Measurements from ENCODE around the gene PARD3. TPM values are rescaled to one million over a fixed set of nuclear protein-coding genes. Genes with fewer than 3 reads are reported as not detected.
A peak's percentile ranks its signal among the peaks of the same experiment; 100 is the strongest.

The PARD3 gene
- total RNA-seq, 1 donor from 2014 or later: 37.5 TPM

GRCh38 chr10:34786464-34786863, 28.6 kb downstream of the PARD3 start:
- intact Hi-C loops (cut with DNase I): no loop called here
- H3K9me3 ChIP-seq: no peaks in the 10 kb centered on the region
- TF ChIP-seq, protein P1, sequence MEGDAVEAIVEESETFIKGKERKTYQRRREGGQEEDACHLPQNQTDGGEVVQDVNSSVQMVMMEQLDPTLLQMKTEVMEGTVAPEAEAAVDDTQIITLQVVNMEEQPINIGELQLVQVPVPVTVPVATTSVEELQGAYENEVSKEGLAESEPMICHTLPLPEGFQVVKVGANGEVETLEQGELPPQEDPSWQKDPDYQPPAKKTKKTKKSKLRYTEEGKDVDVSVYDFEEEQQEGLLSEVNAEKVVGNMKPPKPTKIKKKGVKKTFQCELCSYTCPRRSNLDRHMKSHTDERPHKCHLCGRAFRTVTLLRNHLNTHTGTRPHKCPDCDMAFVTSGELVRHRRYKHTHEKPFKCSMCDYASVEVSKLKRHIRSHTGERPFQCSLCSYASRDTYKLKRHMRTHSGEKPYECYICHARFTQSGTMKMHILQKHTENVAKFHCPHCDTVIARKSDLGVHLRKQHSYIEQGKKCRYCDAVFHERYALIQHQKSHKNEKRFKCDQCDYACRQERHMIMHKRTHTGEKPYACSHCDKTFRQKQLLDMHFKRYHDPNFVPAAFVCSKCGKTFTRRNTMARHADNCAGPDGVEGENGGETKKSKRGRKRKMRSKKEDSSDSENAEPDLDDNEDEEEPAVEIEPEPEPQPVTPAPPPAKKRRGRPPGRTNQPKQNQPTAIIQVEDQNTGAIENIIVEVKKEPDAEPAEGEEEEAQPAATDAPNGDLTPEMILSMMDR (IDR thresholded peaks at IDR 0.05): no peak
- peaks cover 2 to 11% of the 10 kb centered on the region in 2 donors for H3K4me1 ChIP-seq
- no peak for DNase-seq (ENCODE audit: low spot score in 2 of 2)
- H3K4me3 ChIP-seq: no peak overlapping the region
- H3K36me3 ChIP-seq: no peaks in the 10 kb centered on the region
- no peaks in the 10 kb centered on the region for H3K27me3 ChIP-seq
- H3K27ac ChIP-seq: no peak overlapping the region

- intact Hi-C loops (cut with DNase I): no loop called here
- H3K4me1 ChIP-seq: peaks cover 2 to 23% of the 10 kb centered on the region in 2 donors
- H3K27ac ChIP-seq: peak overlapping the region; percentile 15 to 27
- no peak for DNase-seq (ENCODE audit: low spot score in 2 of 2)
- H3K9me3 ChIP-seq: no peaks in the 10 kb centered on the region
- H3K27me3 ChIP-seq: no peaks in the 10 kb centered on the region
- peak overlapping the region in 1 of 2 donors; percentile 43 for H3K4me3 ChIP-seq
- no peaks in the 10 kb centered on the region for H3K36me3 ChIP-seq
- TF ChIP-seq, protein P1 (IDR thresholded peaks at IDR 0.05): no peak
Measured at GRCh38 chr10:34781711-34782110, 33.4 kb downstream of the PARD3 start.

GRCh38 chr10:34780818-34781380, 34.2 kb downstream of the PARD3 start:
- Histone ChIP-seq H3K36me3 (no peaks in the 10 kb centered on the region), H3K4me1 (peaks cover 2 to 26% of the 10 kb centered on the region in 2 donors)

DNA sequence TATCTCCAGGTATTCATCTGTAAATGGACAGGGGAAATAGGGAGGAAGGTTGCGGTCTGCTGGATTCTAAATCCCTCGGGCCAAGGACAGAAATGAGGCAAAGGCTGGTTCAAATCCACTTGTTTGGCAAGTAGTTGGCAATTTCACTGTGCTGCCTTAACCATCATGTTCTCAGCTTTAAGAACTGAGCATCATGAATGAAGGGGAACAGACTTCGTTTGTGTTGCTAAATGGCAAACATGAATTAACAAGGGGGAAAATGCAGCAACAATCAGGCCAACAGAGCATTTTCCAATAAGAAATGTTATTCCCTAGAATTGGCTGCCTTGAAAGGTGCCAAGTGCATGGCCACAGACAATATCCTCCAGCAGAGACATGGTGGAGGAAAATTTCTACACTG, 36.9 kb downstream of the PARD3 start:
- Histone ChIP-seq H3K4me1 (peaks cover 2 to 26% of the 10 kb centered on the region in 2 donors), H3K27ac (no peak overlapping the region)

More at GRCh38 chr10:34780818-34781380, 34.2 kb downstream of the PARD3 start:
- intact Hi-C loops (cut with DNase I): no loop called here
- Histone ChIP-seq H3K9me3 (no peaks in the 10 kb centered on the region), H3K27ac (peak overlapping the region; percentile 19 to 27), H3K4me3 (peak overlapping the region in 1 of 2 donors; percentile 43), H3K27me3 (no peaks in the 10 kb centered on the region)
- no peak for DNase-seq (ENCODE audit: low spot score in 2 of 2)
- TF ChIP-seq, protein P1 (IDR thresholded peaks at IDR 0.05): no peak

GRCh38 chr10:34776090-34776690, 38.9 kb downstream of the PARD3 start:
- TF ChIP-seq, protein P1 (IDR thresholded peaks at IDR 0.05): no peak
- DNase-seq (ENCODE audit: low spot score in 2 of 2): no peak
- Histone ChIP-seq H3K27me3 (no peaks in the 10 kb centered on the region), H3K36me3 (no peaks in the 10 kb centered on the region), H3K27ac (no peak overlapping the region), H3K4me3 (no peak overlapping the region), H3K9me3 (no peaks in the 10 kb centered on the region), H3K4me1 (peaks cover 0 to 15% of the 10 kb centered on the region in 2 donors)
- intact Hi-C loops (cut with DNase I): no loop called here

More for the DNA sequence above, 36.9 kb downstream of the PARD3 start:
- Histone ChIP-seq H3K27me3 (no peaks in the 10 kb centered on the region), H3K36me3 (no peaks in the 10 kb centered on the region), H3K4me3 (no peak overlapping the region), H3K9me3 (no peaks in the 10 kb centered on the region)
- TF ChIP-seq, protein P1 (IDR thresholded peaks at IDR 0.05): no peak
- intact Hi-C loops (cut with DNase I): no loop called here
- DNase-seq (ENCODE audit: low spot score in 2 of 2): no peak
